Measurements from ENCODE around the gene PRXL2A.

DNA sequence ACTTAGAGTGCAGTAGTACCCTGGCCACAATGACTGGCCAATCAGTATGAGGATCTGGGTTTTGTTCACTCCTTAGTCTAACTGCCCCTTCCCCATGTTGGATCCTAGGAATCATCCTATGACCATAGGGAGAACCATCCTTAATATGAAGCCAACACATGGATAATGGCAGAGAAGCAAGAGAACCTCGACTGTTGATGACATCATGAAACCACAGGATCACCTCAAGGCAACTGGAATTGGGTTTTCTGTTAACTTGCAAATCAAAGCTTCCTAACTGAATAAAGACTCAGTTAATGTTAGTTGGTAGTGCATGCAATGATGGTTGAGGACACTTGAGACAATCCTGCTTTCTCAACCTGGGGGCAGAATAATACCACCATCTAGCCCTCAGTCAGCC lies 3.3 kb upstream of the PRXL2A start:
- TF ChIP-seq, protein P1, sequence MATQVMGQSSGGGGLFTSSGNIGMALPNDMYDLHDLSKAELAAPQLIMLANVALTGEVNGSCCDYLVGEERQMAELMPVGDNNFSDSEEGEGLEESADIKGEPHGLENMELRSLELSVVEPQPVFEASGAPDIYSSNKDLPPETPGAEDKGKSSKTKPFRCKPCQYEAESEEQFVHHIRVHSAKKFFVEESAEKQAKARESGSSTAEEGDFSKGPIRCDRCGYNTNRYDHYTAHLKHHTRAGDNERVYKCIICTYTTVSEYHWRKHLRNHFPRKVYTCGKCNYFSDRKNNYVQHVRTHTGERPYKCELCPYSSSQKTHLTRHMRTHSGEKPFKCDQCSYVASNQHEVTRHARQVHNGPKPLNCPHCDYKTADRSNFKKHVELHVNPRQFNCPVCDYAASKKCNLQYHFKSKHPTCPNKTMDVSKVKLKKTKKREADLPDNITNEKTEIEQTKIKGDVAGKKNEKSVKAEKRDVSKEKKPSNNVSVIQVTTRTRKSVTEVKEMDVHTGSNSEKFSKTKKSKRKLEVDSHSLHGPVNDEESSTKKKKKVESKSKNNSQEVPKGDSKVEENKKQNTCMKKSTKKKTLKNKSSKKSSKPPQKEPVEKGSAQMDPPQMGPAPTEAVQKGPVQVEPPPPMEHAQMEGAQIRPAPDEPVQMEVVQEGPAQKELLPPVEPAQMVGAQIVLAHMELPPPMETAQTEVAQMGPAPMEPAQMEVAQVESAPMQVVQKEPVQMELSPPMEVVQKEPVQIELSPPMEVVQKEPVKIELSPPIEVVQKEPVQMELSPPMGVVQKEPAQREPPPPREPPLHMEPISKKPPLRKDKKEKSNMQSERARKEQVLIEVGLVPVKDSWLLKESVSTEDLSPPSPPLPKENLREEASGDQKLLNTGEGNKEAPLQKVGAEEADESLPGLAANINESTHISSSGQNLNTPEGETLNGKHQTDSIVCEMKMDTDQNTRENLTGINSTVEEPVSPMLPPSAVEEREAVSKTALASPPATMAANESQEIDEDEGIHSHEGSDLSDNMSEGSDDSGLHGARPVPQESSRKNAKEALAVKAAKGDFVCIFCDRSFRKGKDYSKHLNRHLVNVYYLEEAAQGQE (IDR thresholded peaks at IDR 0.05; ENCODE audit: insufficient read depth in 1 of 2, low read depth in 2 of 2, low read length in 2 of 2): no peak
- TF ChIP-seq FOXP2 (optimal IDR thresholded peaks at IDR 0.05; ENCODE audit: borderline replicate concordance, extremely low read depth, extremely low read length, insufficient read depth): no peak
- no peak for TF ChIP-seq POLR2AphosphoS5 (IDR thresholded peaks at IDR 0.05; ENCODE audit: low read depth, low read length)
- no peak for TF ChIP-seq TAF1 (IDR thresholded peaks at IDR 0.05; ENCODE audit: borderline replicate concordance, insufficient read depth, low read length)
- no peak for TF ChIP-seq SIN3A (IDR thresholded peaks at IDR 0.05; ENCODE audit: borderline replicate concordance, insufficient read depth, low read length)
